Heart left ventricle (tissue), 16 donors: Measurements from ENCODE around the gene LHFPL2. TPM values are rescaled to one million over a fixed set of nuclear protein-coding genes. Genes with fewer than 3 reads are reported as not detected.

ENCODE experiments used
- ATAC-seq, 4 donors: fragments of 200-7000 bp; cut with Tn5 transposase; one replicate each; pipeline ENCODE4 v1.9.1; 2020 to 2022; ENCODE audit warnings: moderate library complexity in 4 of 4, mild to moderate bottlenecking in 3 of 4, moderate number of reproducible peaks in 1 of 4
- DNase-seq, 5 donors: peaks; one replicate each; pipeline ENCODE4 v3.0.0-alpha.2; 2020
- H3K27ac ChIP-seq, 12 donors: fragments of 200-600 bp; sonication (generic) in 4 of 12; one replicate each; pipeline versions ENCODE4 v1.5.0 to v1.8.0; 2016 to 2022; ENCODE audit warnings: mild to moderate bottlenecking in 2 of 12
- H3K27me3 ChIP-seq, 9 donors: fragments of 200-600 bp; sonication (generic) in 2 of 9; one replicate each; pipeline versions ENCODE4 v1.5.1 to v1.8.0; 2016 to 2022; ENCODE audit warnings: mild to moderate bottlenecking in 3 of 9
- H3K36me3 ChIP-seq, 9 donors: fragments of 200-600 bp; sonication (generic) in 2 of 9; one replicate each; pipeline versions ENCODE4 v1.5.0 to v1.8.0; 2018 to 2022; ENCODE audit warnings: mild to moderate bottlenecking in 2 of 9
- H3K4me1 ChIP-seq, 12 donors: fragments of 200-600 bp; sonication (generic) in 4 of 12; one replicate each; pipeline versions ENCODE4 v1.5.0 to v1.8.0; 2016 to 2022; ENCODE audit warnings: mild to moderate bottlenecking in 3 of 12
- H3K4me3 ChIP-seq, 12 donors: fragments of 200-600 bp; sonication (generic) in 4 of 12; one replicate each; pipeline versions ENCODE4 v1.5.0 to v1.8.0; 2017 to 2022; ENCODE audit warnings: mild to moderate bottlenecking in 9 of 12, moderate library complexity in 4 of 12
- H3K9me3 ChIP-seq, 12 donors: fragments of 200-600 bp; sonication (generic) in 4 of 12; one replicate each; pipeline versions ENCODE4 v1.5.0 to v1.8.0; 2016 to 2022; ENCODE audit warnings: mild to moderate bottlenecking in 1 of 12
- CTCF ChIP-seq, 12 donors: fragments of 200-600 bp; sonication (generic) in 4 of 12; IDR thresholded peaks; one replicate each; pipeline versions ENCODE4 v1.5.0 to v1.8.0; 2018 to 2022; ENCODE audit warnings: antibody characterized with exemption in 12 of 12, mild to moderate bottlenecking in 5 of 12
- POLR2A ChIP-seq, 2 donors: fragments of 450-650 bp; IDR thresholded peaks; one replicate each; pipeline ENCODE4 v1.6.1; 2017; ENCODE audit warnings: antibody characterized with exemption in 2 of 2, mild to moderate bottlenecking in 2 of 2, moderate library complexity in 2 of 2
- whole genome bisulfite sequencing, 4 donors: extraction: QIAGEN DNeasy Blood & Tissue Kit in 2 of 4; methylation state at CpG; one replicate each; pipeline versions ENCODE4 v1.1.5 to v1.1.7; 2013 to 2018; 5-methylcytosine and 5-hydroxymethylcytosine counted together
- intact Hi-C, 10 donors: fragments of 100-400 bp; cut with DNase I; formaldehyde crosslinking; loops; one replicate each; pipeline versions ENCODE4 v1.11.1 to v1.14.2; 2022
- polyA plus RNA-seq, 2 donors: library from polyadenylated mRNA; stranded (reverse); fragments of 200-250 nt; gene quantifications; one replicate each; pipeline ENCODE4 v1.2.3, GENCODE V29; 2013
- total RNA-seq, 9 donors: library from RNA; depleted of rRNA in 2 of 9; stranded (reverse); fragments of >200 nt in 2 of 9; fragmentation: NEBNext Ultra II Directional in 3 of 9; extraction: Animal tissue kit (Norgen Biotek cat#: 25700) in 3 of 9; gene quantifications; one replicate each; pipeline versions ENCODE4 v1.1.0 to v1.2.4, GENCODE V29; 2016 to 2023
- donor health status: ischemic (EF 13 %, LVEDD 7.1; RV severe dilation, severe dysfunction).
- donor health status: healthy with polysubstance abuse.
- donor health status: DM: no; HTN: yes; CAD: no.
- donor health status: DM: no; HTN: no; CAD: no.
- donor health status: ischemic (EF 25% LVEDD 6.9; RV normal size, moderate dysfunction).
- donor health status: ischemic (EF 25% LVEDD 5.7; RV mildly dilated, moderate dysfunction).
- donor health status: healthy.
- donor health status: DM: yes; HTN: yes; CAD: no.
- donor health status: ischemic (EF 35%, LVEDD 5.7; RV mildly dilated, moderate dysfunction).
- donor health status: nonischemic (EF 11% LVEDD 7.7; RV severe dilation, severe dysfunction).
- donor health status: DM: yes; HTN: yes; CAD: no.
- donor health status: PGD.
- donor health status: ischemic (EF 29% LVEDD 5.4; RV normal size, mild dysfunction).
- donor health status: nonischemic (EF 23%, LVEDD 6.1; RV moderate dilation, normal function).

LHFPL2 gene
- total and polyA plus RNA-seq, 11 donors, result 1.8 to 35.6 (median 10.1) TPM

GRCh38 chr5:78672154-78672553, 23.6 kb upstream of the LHFPL2 start:
- ATAC-seq (no peak), DNase-seq (no peak)
- Histone ChIP-seq H3K9me3 (no peaks in the 10 kb centered on the region), H3K4me1 (peaks cover 0 to 2% (median 0%) of the 10 kb centered on the region in 12 donors), H3K36me3 (no peaks in the 10 kb centered on the region), H3K27ac (no peak overlapping the region), H3K4me3 (no peak overlapping the region), H3K27me3 (no peaks in the 10 kb centered on the region)
- intact Hi-C loops, result no loop called here
- 90 to 96% (median 91%) methylated on average over 2 of the region's 2 CpGs for WGBS, 4 donors
- TF ChIP-seq CTCF (IDR thresholded peaks at IDR 0.05), result no peak
- no peak for TF ChIP-seq POLR2A (IDR thresholded peaks at IDR 0.05)

GRCh38 chr5:78671609-78672008, 23.0 kb upstream of the LHFPL2 start:
- 40 to 55% (median 48%) methylated on average over 4 of the region's 4 CpGs for WGBS, 4 donors
- H3K27me3 ChIP-seq, result no peaks in the 10 kb centered on the region
- H3K4me3 ChIP-seq, result no peak overlapping the region
- H3K4me1 ChIP-seq, result no peaks in the 10 kb centered on the region
- no peaks in the 10 kb centered on the region for H3K36me3 ChIP-seq
- no peaks in the 10 kb centered on the region for H3K9me3 ChIP-seq
- DNase-seq (no peak), ATAC-seq (no peak)
- H3K27ac ChIP-seq, result no peak overlapping the region
- intact Hi-C loops, result no loop called here
- TF ChIP-seq CTCF (IDR thresholded peaks at IDR 0.05) (no peak), POLR2A (IDR thresholded peaks at IDR 0.05) (no peak)

GRCh38 chr5:78670701-78671269, 22.2 kb upstream of the LHFPL2 start:
- intact Hi-C loops, result no loop called here
- DNase-seq (no peak), ATAC-seq (no peak)
- Histone ChIP-seq H3K27me3 (no peaks in the 10 kb centered on the region), H3K9me3 (no peaks in the 10 kb centered on the region), H3K4me1 (peaks cover 0 to 2% (median 0%) of the 10 kb centered on the region in 12 donors), H3K36me3 (no peaks in the 10 kb centered on the region), H3K4me3 (no peak overlapping the region), H3K27ac (no peak overlapping the region)
- 57 to 73% (median 68%) methylated on average over 2 of the region's 2 CpGs for WGBS, 4 donors
- TF ChIP-seq POLR2A (IDR thresholded peaks at IDR 0.05) (no peak), CTCF (IDR thresholded peaks at IDR 0.05) (no peak)

- peaks cover 0 to 3% (median 0%) of the 10 kb centered on the region in 12 donors for H3K4me1 ChIP-seq
- intact Hi-C loops, result no loop called here
- no peak overlapping the region for H3K4me3 ChIP-seq
- DNase-seq (no peak), ATAC-seq (no peak)
- TF ChIP-seq POLR2A (IDR thresholded peaks at IDR 0.05) (no peak), CTCF (IDR thresholded peaks at IDR 0.05) (no peak)
- no peak overlapping the region for H3K27ac ChIP-seq
- H3K36me3 ChIP-seq, result no peaks in the 10 kb centered on the region
- WGBS, 4 donors, result 80 to 90% (median 87%) methylated on average over 3 to 4 of the region's 4 CpGs
- no peaks in the 10 kb centered on the region for H3K27me3 ChIP-seq
- no peaks in the 10 kb centered on the region for H3K9me3 ChIP-seq
Measured at GRCh38 chr5:78669331-78669730, 20.8 kb upstream of the LHFPL2 start.
